ENCODE measurements around the gene TSC22D1. TPM values are rescaled to one million over a fixed set of nuclear protein-coding genes. Genes with fewer than 3 reads are reported as not detected.
A peak's percentile ranks its signal among the peaks of the same experiment; 100 is the strongest.
"Not testable (repeated sequence)": the region's sequence is repeated elsewhere in the genome, so short reads cannot be mapped to it uniquely, and the experiment has no call there.

Gene TSC22D1
- total RNA-seq, 1 experiment from 2014 or later: 87.4 TPM

DNA sequence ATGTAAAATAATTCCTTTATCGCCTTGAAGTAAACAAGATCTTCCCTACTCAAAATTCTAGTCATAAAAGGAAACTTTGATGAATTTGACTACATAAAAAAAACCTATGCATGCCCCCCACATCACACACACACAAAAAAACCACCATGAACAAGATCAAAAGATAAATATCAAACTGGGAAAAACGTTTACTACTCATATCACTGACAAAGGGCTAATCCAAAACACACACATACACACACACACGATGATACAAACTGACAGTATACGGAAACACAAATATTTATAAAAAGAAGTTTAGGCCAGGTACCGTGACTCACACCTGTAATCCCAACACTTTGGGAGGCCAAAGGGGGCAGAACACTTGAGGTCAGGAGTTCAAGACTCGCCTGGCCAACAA is 61.9 kb downstream of the TSC22D1 start:
- no peak for DNase-seq (ENCODE audit: low spot score)
- in situ Hi-C loops (cut with HindIII; ENCODE audit: low sequenced_read_pairs): no loop called here

DNA sequence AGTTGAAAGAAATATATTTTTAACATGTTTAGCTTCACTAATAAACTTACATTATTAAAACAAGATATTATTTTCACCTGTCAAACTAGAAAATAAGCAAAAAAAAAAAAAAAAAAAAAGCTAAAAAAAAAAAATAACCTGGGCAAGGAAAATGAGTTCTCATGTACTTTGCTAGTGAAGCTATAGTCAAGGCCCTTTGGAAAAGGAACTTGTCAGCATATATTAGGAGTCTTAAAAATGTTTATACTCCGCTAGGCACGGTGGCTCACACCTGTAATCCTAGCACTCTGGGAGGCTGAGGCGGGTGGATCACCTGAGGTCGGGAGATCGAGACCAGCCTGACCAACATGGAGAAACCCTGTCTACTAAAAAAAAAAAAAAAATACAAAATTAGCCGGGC is 66.3 kb downstream of the TSC22D1 start:
- in situ Hi-C loops (cut with HindIII; ENCODE audit: low sequenced_read_pairs); DNase-seq (ENCODE audit: low spot score): not testable (repeated sequence)

GRCh38 chr13:44508562-44509077 is 67.5 kb downstream of the TSC22D1 start:
- no peak for DNase-seq (ENCODE audit: low spot score)
- in situ Hi-C loops (cut with HindIII; ENCODE audit: low sequenced_read_pairs): no loop called here

DNA sequence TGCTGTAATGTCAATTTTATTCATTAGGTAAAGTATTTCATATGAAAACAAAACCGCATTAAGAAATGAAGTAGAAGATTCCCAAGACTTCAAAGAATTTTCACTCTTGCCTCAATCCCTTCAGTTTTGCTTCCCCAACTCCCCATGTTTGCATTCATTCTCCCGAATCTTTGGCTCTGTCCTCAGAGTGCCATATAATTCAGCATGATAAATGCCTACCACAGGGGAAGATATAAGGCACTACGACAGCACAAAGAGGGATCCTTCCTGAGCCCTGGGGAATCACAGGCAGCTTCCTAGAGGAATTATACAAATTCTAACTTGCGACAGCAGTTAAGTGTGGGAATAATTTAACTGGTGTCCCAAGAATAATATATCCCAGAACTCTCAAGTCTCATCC is 68.5 kb downstream of the TSC22D1 start:
- in situ Hi-C loops (cut with HindIII; ENCODE audit: low sequenced_read_pairs): no loop called here
- no peak for DNase-seq (ENCODE audit: low spot score)

DNA sequence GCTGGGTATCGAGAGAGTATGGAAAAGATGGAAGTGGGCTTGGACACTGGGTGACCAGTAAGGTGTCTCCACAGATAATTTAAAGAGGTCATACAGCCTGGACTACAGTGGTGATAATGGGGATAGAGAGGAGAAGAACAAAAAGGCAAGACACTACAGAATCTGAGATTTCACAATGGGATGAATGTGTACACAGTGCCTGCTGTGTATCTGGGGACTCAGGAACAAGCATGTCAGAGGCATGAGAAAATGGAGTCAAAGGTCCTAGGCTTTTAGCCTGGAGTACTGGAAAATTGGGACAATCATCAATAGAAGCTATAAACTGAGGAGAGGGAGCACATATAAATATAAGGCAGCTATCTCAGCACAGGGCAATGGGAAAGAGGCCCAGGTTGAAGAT is 69.4 kb downstream of the TSC22D1 start:
- no peak for DNase-seq (ENCODE audit: low spot score)
- in situ Hi-C loops (cut with HindIII; ENCODE audit: low sequenced_read_pairs): no loop called here

DNA sequence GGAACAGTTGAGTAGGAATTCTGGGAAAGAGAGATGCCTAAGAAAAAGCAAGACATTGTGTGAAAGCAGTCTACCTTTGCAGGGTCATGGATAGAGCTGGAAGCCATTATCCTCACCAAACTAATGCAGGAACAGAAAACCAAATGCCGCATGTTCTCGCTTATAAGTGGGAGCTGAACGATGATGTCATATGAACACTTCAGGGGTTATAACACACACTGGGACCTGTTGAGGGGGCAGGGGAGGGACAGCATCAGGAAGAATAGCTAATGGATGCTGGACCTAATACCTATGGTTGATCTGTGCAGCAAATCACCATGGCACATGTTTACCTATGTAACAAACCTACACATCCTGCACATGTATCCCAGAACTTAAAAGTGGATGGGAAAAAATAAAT is 69.9 kb downstream of the TSC22D1 start:
- DNase-seq (ENCODE audit: low spot score): no peak
- in situ Hi-C loops (cut with HindIII; ENCODE audit: low sequenced_read_pairs): no loop called here

DNA sequence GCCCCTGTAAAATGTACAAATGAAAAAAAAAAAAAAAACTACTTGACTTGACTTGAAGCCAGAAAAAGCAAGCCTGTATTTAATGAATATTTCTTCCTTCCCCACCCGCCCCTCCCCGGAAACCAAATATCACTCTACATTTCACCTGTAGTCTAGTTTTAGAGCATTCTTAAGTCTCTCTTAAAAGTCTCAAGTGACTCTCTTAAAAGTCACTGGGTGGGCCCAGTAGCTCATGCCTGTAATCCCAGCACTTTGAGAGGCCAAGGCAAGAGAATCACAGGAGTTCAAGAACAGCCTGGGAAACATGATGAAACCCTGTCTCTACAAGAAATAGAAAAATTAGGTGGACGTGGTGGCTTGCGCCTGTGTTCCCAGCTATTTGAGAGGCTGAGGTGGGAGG is 72.0 kb downstream of the TSC22D1 start:
- in situ Hi-C loops (cut with HindIII; ENCODE audit: low sequenced_read_pairs): no loop called here

GRCh38 chr13:44498969-44499368 is 77.2 kb downstream of the TSC22D1 start:
- in situ Hi-C loops (cut with HindIII; ENCODE audit: low sequenced_read_pairs): no loop called here

More for the DNA sequence above, 72.0 kb downstream of the TSC22D1 start:
- DNase-seq (ENCODE audit: low spot score): no peak

GRCh38 chr13:44498502-44498901 is 77.6 kb downstream of the TSC22D1 start:
- in situ Hi-C loops (cut with HindIII; ENCODE audit: low sequenced_read_pairs): no loop called here
- no peak for DNase-seq (ENCODE audit: low spot score)

More at GRCh38 chr13:44498969-44499368, 77.2 kb downstream of the TSC22D1 start:
- DNase-seq (ENCODE audit: low spot score): peak; percentile 39

GRCh38 chr13:44497801-44498200 is 78.3 kb downstream of the TSC22D1 start:
- in situ Hi-C loops (cut with HindIII; ENCODE audit: low sequenced_read_pairs): no loop called here
- no peak for DNase-seq (ENCODE audit: low spot score)

DNA sequence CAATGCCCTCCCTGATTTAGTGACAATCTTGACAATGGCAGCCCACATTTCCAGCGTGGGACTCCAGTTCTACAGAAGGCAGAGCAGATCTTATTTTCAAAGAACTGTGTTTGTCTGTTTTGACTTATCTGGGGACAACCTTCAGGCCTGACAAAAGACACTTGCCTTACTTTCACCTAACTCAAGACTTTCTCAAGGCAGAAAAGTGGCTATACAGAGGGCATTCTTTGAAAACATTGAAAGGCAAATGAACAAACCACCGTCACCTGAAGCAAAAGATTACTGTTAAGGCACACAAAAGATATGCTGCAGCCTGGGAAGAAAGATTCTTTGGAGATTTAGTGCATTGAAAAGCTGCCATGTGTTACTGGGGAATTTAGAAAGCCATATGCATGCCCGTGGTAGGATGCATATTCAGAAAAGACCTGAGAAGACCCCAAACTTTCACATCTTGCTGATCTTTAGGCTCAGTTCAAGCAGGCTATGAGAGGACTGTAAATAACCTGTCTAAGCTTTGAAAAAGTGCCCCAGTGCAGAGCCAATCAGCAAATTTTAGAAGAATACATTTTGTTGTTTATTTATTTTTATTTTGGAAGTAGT is 82.8 kb downstream of the TSC22D1 start:
- no peak for DNase-seq (ENCODE audit: low spot score)
- in situ Hi-C loops (cut with HindIII; ENCODE audit: low sequenced_read_pairs): no loop called here

GRCh38 chr13:44489751-44490150 is 86.4 kb downstream of the TSC22D1 start:
- in situ Hi-C loops (cut with HindIII; ENCODE audit: low sequenced_read_pairs): no loop called here

DNA sequence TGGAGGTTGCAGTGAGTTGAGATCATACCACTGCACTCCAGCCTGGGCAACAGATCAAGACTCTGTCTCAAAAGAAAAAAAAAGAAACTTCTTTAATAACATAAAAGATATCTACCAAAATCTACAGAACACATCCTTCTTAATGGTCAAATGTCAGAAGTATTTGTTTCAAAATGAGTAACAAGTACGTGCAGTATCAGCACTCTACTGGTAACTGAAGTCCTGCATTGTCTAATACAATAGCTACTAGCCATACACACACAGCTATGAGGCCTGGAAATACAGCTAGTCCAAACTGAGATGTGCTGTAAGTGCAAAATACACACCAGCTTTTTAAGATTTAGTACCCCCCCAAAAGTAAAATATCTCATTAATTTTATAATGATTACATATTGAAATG is 88.1 kb downstream of the TSC22D1 start:
- no peak for DNase-seq (ENCODE audit: low spot score)
- in situ Hi-C loops (cut with HindIII; ENCODE audit: low sequenced_read_pairs): no loop called here

More at GRCh38 chr13:44489751-44490150, 86.4 kb downstream of the TSC22D1 start:
- DNase-seq (ENCODE audit: low spot score): no peak

DNA sequence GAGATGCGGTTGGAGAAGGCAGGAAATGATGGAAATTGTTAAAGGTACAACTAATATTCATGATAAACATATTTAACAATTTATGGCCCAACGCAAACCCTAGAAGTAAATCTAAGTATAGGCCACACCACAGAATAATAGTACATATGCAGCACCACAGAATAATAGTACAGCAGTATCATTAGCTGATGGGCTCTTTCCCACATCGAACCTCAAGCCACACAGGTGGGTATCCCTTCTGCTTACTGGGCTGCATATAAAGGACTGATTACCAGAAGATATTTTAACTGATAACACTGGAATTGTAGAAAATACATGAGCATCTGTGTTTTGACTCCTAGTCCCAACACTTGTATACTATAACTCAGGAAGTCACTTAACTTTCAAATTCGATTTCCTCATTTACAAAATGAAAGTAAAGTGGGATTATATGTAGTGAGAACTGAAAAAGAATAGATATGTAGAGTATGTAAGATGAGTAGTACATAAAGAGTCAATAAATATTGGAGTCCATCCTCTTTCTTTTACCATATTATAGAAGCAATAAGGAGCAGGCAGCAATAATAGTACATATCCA is 91.5 kb downstream of the TSC22D1 start:
- in situ Hi-C loops (cut with HindIII; ENCODE audit: low sequenced_read_pairs): no loop called here
- DNase-seq (ENCODE audit: low spot score): no peak

DNA sequence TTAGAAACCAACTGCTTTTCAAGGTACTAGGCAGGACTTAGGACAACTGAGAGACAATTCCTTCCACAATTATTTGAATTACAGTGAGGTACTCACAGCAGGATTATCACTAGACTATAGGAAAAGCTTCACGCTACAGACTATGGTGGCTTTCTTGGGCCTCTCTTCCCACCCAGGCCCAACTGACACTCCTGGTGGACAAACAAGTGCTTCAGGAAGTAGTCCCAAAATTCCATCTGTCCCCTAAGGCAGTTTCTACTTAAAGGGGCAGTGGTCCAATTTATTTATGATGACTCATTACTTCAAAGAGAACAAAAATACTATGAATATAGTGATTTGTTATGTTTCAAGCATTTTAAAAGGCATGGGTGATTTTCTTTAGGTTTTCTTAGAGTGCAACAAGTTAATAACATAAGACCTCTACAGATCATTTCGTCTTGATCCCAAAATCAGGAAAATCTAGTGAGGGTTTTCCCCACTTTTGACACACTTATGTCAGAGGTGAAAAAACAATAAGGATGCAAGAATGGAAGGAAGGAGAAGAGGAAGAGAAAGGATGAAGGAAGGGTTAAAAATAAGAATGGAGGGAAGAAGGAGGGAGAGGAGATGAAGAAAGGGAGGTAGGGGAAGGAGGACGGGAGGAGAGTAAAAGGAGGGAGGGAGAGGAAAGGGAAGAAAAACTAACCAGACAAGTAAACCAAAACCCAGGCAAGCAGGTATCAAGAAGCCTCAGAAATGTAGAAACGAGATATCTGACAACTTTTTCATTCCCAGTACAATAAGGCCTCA is 101.8 kb downstream of the TSC22D1 start:
- in situ Hi-C loops (cut with HindIII; ENCODE audit: low sequenced_read_pairs): no loop called here

GRCh38 chr13:44471686-44472085 is 104.4 kb downstream of the TSC22D1 start:
- in situ Hi-C loops (cut with HindIII; ENCODE audit: low sequenced_read_pairs): no loop called here
- no peak for DNase-seq (ENCODE audit: low spot score)

More for the DNA sequence above, 101.8 kb downstream of the TSC22D1 start:
- DNase-seq (ENCODE audit: low spot score): peak; percentile 37

DNA sequence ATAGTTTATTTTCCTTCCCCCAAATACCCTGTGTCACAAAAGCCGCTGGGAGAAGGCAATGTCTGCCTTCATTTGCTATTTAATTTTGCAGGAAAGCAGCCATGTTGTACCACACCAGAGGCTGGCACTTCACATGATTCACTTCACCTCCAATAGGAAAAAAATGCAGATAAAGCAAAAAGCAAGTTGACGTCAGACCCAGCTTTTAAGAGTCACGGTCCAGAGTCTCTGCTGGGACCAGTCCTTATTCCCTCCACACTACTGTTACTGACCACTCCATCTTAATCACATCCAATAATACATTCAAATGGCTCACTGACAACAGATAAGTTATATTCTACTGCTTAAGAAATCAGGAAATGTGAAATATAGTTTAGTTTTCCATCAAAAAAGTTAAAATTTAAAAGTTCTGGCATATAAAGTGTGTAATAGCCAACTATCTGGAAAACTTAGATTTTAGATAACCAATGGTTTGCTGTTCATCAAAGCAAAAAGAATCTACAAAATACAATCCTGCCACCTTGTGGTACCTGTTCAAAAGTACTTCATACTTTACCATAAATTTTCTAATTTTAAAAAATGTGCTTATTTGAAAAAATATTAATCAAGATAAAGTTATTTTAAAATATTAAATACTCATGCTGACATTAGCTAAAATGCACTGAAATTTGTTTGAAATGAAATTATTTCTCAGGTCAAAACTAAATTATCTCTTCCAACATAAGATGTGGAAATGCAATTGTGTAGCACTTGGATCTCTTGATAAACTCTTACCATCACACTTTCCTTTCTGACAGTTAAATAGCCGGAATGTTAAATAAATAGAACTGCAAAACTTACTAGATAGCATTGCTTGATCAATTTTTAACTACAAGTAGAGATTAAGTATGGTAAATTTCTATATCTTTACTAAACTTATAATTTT is 105.2 kb downstream of the TSC22D1 start:
- peak; percentile 51 for DNase-seq (ENCODE audit: low spot score)
- in situ Hi-C loops (cut with HindIII; ENCODE audit: low sequenced_read_pairs): no loop called here

DNA sequence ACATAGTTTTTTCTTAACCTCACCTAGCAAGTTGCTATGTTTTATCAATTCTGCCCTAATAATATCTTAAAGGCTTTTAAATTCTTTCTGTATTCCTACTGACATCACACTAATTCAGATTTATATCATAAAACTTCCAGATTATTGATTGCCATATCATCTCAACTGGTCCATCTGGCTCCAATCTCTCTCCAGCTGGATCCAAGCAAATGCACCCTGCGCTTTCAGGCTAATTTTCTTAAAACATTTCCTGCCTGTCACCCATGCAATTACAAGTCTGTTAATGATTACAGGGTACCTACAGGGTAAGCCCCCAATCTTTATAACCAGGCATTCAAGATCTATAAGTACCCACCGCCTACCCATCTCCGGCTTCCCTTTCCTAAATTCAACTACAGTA is 107.3 kb downstream of the TSC22D1 start:
- no peak for DNase-seq (ENCODE audit: low spot score)
- in situ Hi-C loops (cut with HindIII; ENCODE audit: low sequenced_read_pairs): no loop called here

DNA sequence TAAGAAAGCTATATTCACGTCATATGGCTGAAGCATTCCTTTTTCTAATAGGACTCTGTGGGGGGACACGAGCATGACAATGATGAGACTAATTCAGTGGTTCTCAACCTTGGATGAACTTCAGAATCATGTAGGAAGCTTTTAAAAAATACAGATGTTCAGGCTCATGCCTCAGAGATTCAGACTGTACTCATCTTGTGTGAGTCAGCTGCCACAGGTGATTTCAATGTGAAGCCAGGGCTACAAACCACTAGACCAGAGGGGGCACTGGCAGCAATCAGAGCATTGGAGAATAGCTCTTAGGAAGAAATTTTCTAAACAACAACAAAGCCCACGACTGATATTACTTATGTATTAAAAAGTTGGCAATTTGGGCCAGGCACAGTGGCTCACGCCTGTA is 110.8 kb downstream of the TSC22D1 start:
- no peak for DNase-seq (ENCODE audit: low spot score)
- in situ Hi-C loops (cut with HindIII; ENCODE audit: low sequenced_read_pairs): no loop called here

Measured in G401 (cell line).